ENCODE results near the gene PEX16. TPM values are rescaled to one million over a fixed set of nuclear protein-coding genes. Genes with fewer than 3 reads are reported as not detected.
A peak's percentile ranks its signal among the peaks of the same experiment; 100 is the strongest.

The PEX16 gene
- polyA plus RNA-seq, 1 donor: 22.6 TPM

DNA sequence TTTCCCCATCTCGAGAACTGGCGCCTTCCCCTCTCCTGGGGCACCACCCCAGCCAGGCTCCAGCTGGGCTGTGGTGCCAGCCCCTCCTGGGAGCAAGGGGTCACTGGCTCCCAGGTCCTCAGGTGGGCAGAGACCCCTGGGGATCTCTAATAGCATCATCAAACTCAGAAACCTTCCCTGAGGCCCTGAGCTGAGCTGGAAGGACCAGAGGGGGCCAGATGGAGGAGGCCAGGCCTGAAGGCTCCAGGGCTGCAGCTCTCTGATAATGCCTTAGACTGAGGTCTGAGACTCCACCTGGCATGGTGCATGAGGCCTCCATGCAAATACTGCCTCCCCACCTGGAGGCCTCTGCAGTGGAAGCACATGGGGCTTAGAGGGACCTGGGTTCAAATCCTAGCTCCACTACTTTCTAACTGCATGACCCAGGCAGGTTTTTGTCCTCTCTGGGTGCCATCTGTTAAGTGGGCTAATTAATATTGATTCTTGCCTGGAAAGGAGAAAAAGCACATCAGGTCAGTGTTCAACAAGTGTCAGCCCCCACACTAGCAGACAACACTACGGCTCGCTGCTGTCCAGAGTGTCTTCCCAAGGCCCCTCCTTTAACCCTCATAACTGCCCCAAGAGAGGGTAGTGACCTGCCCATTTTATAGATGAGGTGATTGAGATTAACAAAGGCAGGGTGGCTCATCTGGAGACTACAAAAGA is 30.7 kb downstream of the PEX16 start:
- no peak overlapping the region for H3K4me3 ChIP-seq (ENCODE audit: low read length)

DNA sequence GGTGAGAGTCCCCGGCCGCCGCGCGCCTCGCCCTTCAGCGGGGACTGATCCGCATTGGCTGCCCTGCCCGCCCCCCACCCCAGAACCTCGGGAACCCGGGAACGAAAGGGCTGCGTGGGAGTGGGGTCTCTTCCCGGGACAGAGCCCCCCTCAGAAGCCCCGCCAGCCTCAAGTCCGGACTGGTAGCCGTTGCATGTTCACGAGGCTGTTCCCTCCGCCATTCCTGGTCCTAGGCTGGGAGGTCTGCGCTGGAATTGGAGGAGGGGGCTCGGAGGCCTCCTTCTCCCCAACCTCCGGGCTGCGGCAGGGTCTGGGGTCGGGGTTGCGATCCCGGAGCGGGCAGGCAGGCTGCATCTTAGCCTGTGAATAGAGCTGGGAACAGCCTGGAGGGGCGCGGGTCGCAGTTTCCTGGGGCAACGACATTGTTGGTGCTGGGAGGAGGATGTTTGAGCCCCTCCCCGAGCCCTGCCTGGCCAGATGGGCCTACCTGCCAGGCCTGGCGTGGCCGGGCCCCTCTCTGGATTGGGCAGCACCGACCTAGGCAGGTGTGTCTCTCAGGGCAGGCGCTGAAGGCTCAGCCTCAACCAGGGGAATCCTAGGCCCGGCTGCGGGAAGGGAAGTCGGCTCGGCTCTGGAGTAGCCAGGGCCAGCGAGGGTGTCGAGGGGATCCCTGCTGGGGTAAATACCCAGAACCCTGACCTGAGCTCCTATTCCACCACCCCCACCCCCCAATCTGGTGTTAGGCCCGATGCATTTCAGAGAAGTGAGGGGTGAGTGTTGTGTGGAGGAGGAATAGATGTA is 31.6 kb downstream of the PEX16 start:
- no CpG with 5 or more reads among the region's 43 CpGs for WGBS (ENCODE audit: insufficient coverage, low lambda C conversion rate)
- DNase-seq: no peak
- Histone ChIP-seq H3K9me3 (ENCODE audit: control insufficient read depth, low read depth, low read length) (no peaks in the 10 kb centered on the region), H3K4me3 (ENCODE audit: low read length) (peak overlapping the region; percentile 39), H3K36me3 (ENCODE audit: control insufficient read depth, insufficient read depth, low read length) (peaks cover 18% of the 10 kb centered on the region), H3K27ac (ENCODE audit: low read length) (no peak overlapping the region), H3K4me1 (ENCODE audit: control insufficient read depth, insufficient read depth, low read length) (peaks cover 8% of the 10 kb centered on the region), H3K27me3 (ENCODE audit: control insufficient read depth, insufficient read depth, low read length) (peaks cover 24% of the 10 kb centered on the region)

More for the DNA sequence above, 30.7 kb downstream of the PEX16 start:
- H3K27ac ChIP-seq (ENCODE audit: low read length): no peak overlapping the region
- WGBS (ENCODE audit: insufficient coverage, low lambda C conversion rate): no CpG with 5 or more reads among the region's 4 CpGs
- peaks cover 24% of the 10 kb centered on the region for H3K27me3 ChIP-seq (ENCODE audit: control insufficient read depth, insufficient read depth, low read length)
- DNase-seq: no peak
- H3K4me1 ChIP-seq (ENCODE audit: control insufficient read depth, insufficient read depth, low read length): peaks cover 8% of the 10 kb centered on the region
- H3K36me3 ChIP-seq (ENCODE audit: control insufficient read depth, insufficient read depth, low read length): peaks cover 10% of the 10 kb centered on the region
- H3K9me3 ChIP-seq (ENCODE audit: control insufficient read depth, low read depth, low read length): no peaks in the 10 kb centered on the region

DNA sequence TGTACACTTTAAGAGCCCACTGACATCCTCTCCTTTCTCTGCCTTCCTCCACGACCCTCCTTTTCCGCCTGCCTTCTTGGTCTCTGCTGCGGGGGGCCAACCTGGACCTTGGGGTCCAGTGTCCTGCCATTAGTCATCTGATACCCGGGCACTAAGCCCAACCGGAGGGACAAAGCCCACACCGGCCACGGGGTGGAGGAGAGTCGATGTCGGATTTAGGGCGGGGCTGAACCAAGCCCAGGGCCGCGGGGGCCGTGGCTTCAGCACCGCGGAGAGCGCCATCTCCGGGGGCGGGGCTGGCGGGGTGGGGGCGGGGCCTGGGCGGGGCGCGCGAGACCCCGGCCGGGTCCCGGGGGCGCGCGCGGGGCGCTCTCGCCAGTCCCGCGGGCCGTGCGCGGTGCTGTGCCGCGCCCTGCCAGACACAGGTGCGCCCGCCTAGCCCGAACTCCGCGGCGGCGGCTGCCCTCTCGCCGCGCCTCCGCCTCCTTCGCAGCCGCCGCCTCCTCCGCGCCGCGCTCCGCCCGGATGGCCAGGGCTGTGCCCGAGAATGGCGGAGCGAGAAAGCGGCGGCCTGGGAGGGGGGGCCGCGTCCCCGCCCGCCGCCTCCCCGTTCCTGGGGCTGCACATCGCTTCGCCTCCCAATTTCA is 32.3 kb downstream of the PEX16 start, which contains the start of gene MAPK8IP1:
MAPK8IP1 (plus strand) TSS at position 378 of the 647 bp plus-strand sequence; CDS start at position 548, 170 bp downstream.
- Histone ChIP-seq H3K27ac (ENCODE audit: low read length) (no peak within 1 kb of the TSS), H3K36me3 (ENCODE audit: control insufficient read depth, insufficient read depth, low read length) (peaks cover 25% of the 10 kb centered on the region), H3K4me3 (ENCODE audit: low read length) (peak within 1 kb of the TSS; percentile 39), H3K4me1 (ENCODE audit: control insufficient read depth, insufficient read depth, low read length) (peaks cover 8% of the 10 kb centered on the region), H3K27me3 (ENCODE audit: control insufficient read depth, insufficient read depth, low read length) (peaks cover 24% of the 10 kb centered on the region), H3K9me3 (ENCODE audit: control insufficient read depth, low read depth, low read length) (no peaks in the 10 kb centered on the region)
- WGBS (ENCODE audit: insufficient coverage, low lambda C conversion rate): no CpG with 5 or more reads among the region's 73 CpGs
- peak in 1 of 2 donors; percentile 60 for DNase-seq

DNA sequence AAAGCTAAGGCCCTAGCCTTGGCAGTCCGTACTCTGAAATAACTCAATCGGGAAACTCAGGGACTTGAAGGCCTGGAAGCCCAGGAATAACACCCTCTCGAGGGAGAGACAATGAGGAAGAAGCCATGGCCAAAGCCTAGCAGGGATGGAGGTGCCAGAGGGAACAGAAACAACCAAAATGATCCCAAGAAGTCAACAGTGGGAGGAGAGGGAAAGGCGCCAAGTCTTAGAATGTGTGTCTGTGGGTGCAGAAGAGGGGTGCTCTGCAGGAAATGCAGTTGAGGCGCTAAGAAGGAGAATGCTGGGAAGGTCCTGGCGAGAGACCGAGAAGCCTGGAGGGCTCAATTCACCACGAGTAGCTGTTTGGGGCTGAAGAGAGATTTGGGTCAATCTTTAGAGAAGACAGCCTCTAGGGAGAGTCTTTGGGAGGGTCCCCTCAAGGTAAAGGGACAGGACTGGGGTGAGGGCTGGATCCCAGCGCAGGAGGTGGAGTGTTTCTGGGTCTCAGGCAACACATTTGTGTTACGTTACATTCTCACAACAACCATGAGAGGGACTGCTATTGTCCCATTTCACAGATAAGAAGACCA is 33.0 kb downstream of the PEX16 start:
- no peak overlapping the region for H3K4me3 ChIP-seq (ENCODE audit: low read length)
- no CpG with 5 or more reads among the region's 10 CpGs for WGBS (ENCODE audit: insufficient coverage, low lambda C conversion rate)
- peaks cover 8% of the 10 kb centered on the region for H3K4me1 ChIP-seq (ENCODE audit: control insufficient read depth, insufficient read depth, low read length)
- no peak for DNase-seq
- H3K27ac ChIP-seq (ENCODE audit: low read length): no peak overlapping the region
- H3K27me3 ChIP-seq (ENCODE audit: control insufficient read depth, insufficient read depth, low read length): peaks cover 24% of the 10 kb centered on the region
- no peaks in the 10 kb centered on the region for H3K9me3 ChIP-seq (ENCODE audit: control insufficient read depth, low read depth, low read length)
- H3K36me3 ChIP-seq (ENCODE audit: control insufficient read depth, insufficient read depth, low read length): peaks cover 32% of the 10 kb centered on the region

DNA sequence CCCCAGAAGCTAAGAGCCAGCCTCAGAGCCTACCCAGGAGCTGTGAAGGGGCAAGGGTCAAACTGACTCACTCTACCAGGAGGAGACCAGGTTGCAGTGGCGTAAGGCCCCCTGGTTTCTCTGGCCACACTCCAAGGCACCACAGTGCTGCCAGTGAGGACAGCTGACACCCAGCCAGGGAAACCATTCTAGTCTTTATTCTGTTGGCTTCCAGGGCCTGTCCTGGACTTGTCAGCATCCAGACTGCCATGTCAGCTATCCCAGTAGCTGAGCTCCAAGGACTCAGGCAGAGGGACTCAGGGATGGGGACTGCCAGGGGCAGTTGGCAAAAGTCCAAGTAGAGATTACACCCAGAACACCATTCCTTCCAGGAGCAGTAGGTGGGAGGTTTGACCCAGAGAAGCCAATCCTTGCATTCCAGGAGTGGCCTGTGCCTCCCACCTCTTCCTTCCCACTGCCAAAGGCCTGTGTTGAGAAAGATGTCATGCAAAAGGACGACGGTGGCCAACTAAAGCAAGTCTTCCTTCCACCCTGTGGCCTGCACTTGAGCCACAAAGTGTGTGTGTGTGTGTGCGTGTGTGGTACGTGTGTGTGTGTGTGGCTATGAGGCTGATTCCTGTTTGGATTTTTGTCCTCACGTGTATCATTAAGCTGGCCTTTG is 35.8 kb downstream of the PEX16 start:
- WGBS (ENCODE audit: insufficient coverage, low lambda C conversion rate): no CpG with 5 or more reads among the region's 6 CpGs
- Histone ChIP-seq H3K4me1 (ENCODE audit: control insufficient read depth, insufficient read depth, low read length) (peaks cover 8% of the 10 kb centered on the region), H3K36me3 (ENCODE audit: control insufficient read depth, insufficient read depth, low read length) (peaks cover 51% of the 10 kb centered on the region), H3K27me3 (ENCODE audit: control insufficient read depth, insufficient read depth, low read length) (peaks cover 15% of the 10 kb centered on the region), H3K4me3 (ENCODE audit: low read length) (no peak overlapping the region), H3K27ac (ENCODE audit: low read length) (no peak overlapping the region), H3K9me3 (ENCODE audit: control insufficient read depth, low read depth, low read length) (no peaks in the 10 kb centered on the region)
- DNase-seq: no peak

DNA sequence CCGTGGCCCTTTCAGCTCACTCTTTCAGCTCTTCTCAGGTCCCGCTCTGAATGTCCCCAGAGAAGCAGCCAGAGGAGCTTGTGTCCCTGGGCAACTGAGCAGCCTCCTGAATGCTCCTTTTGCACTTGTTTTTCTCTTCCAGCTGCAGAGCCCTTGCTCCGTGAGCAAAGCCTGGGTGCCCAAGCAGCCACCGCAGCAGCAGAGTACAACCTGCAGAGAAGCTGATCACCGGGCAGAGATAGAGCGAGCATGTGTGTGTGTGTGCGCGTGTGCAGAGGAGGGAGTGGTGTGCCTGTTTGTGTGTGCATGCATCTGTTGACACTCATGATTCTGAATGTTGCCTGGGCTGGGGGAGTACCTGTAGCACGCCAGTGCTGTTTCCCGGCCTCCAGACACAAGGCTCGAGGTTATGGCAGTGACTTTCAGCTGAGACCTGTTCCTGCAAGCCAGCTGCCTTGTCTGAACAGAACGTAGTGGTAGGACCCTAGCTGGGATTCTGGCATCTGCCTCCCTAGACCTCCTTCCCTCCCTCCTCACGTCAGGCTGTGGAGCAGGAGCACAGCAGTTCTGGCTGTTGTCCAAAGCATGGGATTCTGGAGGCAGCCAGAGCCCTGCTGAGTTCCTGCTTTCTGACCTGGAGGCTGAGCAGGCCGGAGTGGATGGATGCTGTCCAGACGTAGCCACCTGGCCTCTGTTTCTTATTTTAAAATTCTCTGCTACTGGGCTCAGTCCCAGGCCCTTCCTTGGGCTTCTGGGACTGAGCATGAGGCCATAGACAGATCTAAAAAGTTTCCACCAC is 36.7 kb downstream of the PEX16 start:
- no peak for DNase-seq
- H3K4me3 ChIP-seq (ENCODE audit: low read length): no peak overlapping the region
- H3K36me3 ChIP-seq (ENCODE audit: control insufficient read depth, insufficient read depth, low read length): peaks cover 59% of the 10 kb centered on the region
- no peak overlapping the region for H3K27ac ChIP-seq (ENCODE audit: low read length)
- no peaks in the 10 kb centered on the region for H3K9me3 ChIP-seq (ENCODE audit: control insufficient read depth, low read depth, low read length)
- H3K4me1 ChIP-seq (ENCODE audit: control insufficient read depth, insufficient read depth, low read length): peaks cover 5% of the 10 kb centered on the region
- 100% methylated on average over 1 of the region's 15 CpGs for WGBS (ENCODE audit: insufficient coverage, low lambda C conversion rate)
- peaks cover 6% of the 10 kb centered on the region for H3K27me3 ChIP-seq (ENCODE audit: control insufficient read depth, insufficient read depth, low read length)

DNA sequence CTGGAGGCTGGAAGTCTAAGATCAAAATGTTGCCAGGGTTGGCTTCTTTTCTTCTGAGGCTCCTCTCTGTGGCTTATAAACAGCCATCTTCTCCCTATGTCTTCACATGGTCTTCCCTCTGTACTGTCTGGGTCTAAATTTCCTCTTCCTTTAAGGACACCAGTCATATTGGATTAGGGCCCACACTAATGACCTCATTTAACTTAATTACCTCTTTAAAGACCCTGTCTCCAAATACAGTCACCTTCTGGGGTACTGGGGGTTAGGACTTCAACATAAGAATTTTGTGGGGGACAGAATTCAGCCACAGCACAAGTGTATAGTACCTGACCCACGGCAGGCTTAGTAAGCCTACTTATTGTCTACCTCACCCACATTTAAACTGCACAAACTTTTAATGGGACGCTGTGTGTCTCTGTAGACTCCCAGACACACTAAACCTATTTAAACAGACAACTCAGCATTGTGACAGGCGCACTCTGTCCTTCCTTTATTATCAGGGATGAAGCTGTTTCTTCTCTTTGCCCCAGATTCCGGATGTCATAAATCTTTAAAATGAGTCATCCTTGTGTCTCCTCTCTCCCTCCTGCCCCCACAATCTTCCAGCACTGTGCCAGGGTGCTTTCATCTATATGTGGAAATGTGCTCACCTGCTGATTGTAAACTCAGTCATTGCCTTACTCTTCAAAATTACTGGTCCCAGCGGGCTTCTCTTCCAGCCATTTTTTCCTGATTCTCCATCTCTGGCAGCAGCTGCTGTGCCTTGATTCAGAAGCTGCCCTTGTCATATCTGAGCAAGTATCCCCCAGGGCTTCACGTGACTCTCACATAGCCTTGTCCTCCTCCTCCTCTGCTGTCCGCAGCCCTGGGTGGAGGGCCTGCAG is 37.6 kb downstream of the PEX16 start:
- Histone ChIP-seq H3K36me3 (ENCODE audit: control insufficient read depth, insufficient read depth, low read length) (peaks cover 68% of the 10 kb centered on the region), H3K4me3 (ENCODE audit: low read length) (no peak overlapping the region), H3K9me3 (ENCODE audit: control insufficient read depth, low read depth, low read length) (no peaks in the 10 kb centered on the region), H3K27ac (ENCODE audit: low read length) (no peak overlapping the region), H3K27me3 (ENCODE audit: control insufficient read depth, insufficient read depth, low read length) (peaks cover under 1% of the 10 kb centered on the region), H3K4me1 (ENCODE audit: control insufficient read depth, insufficient read depth, low read length) (peaks cover under 1% of the 10 kb centered on the region)
- no CpG with 5 or more reads among the region's 7 CpGs for WGBS (ENCODE audit: insufficient coverage, low lambda C conversion rate)
- no peak for DNase-seq

DNA sequence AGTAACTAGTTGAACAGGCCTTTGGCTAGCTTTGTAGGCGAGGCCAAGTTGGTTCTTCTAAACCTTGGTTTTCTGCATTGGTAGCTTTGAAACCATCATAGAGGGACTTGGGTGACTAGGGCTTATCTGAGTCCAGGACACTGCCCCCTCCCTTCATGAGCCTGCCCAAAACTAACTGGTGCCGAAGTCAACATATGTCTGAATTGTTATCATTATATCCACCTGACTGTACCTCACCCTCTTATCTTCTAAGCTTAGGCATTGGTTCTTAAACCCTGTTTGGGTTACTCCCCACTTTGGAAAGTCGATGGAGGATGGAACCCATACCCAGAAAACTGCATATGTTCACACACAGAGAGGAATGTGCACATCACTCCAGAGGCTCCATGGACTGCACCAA is 39.8 kb downstream of the PEX16 start:
- H3K36me3 ChIP-seq (ENCODE audit: control insufficient read depth, insufficient read depth, low read length): peaks cover 79% of the 10 kb centered on the region
- no CpG with 5 or more reads among the region's 3 CpGs for WGBS (ENCODE audit: insufficient coverage, low lambda C conversion rate)
- H3K27ac ChIP-seq (ENCODE audit: low read length): no peak overlapping the region
- DNase-seq: no peak
- no peaks in the 10 kb centered on the region for H3K27me3 ChIP-seq (ENCODE audit: control insufficient read depth, insufficient read depth, low read length)
- H3K4me3 ChIP-seq (ENCODE audit: low read length): no peak overlapping the region
- no peaks in the 10 kb centered on the region for H3K9me3 ChIP-seq (ENCODE audit: control insufficient read depth, low read depth, low read length)
- H3K4me1 ChIP-seq (ENCODE audit: control insufficient read depth, insufficient read depth, low read length): no peaks in the 10 kb centered on the region

DNA sequence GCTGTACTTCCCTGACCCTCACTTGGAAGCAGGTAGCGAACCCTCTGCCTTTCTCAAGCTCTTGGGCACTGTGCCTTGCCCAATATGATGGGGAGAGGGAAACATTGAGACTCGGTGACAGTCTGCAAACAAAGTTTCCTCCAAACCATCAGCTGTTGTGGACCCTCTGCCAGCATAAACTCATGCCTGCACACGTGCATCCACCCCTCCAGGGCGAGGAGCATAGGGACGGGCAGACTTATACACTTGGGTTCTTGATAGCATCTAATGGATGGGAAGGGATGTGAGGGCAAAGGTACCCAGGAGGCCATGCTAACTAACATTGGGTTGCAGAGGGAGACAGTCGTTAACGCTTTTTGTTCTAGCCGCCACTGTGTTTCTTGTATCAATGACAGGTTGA is 40.5 kb downstream of the PEX16 start:
- Histone ChIP-seq H3K9me3 (ENCODE audit: control insufficient read depth, low read depth, low read length) (no peaks in the 10 kb centered on the region), H3K36me3 (ENCODE audit: control insufficient read depth, insufficient read depth, low read length) (peaks cover 79% of the 10 kb centered on the region), H3K27ac (ENCODE audit: low read length) (no peak overlapping the region), H3K27me3 (ENCODE audit: control insufficient read depth, insufficient read depth, low read length) (no peaks in the 10 kb centered on the region), H3K4me1 (ENCODE audit: control insufficient read depth, insufficient read depth, low read length) (no peaks in the 10 kb centered on the region), H3K4me3 (ENCODE audit: low read length) (no peak overlapping the region)
- no CpG with 5 or more reads among the region's 8 CpGs for WGBS (ENCODE audit: insufficient coverage, low lambda C conversion rate)
- DNase-seq: no peak
